ENCODE measurements around the gene ZNF514.

DNA sequence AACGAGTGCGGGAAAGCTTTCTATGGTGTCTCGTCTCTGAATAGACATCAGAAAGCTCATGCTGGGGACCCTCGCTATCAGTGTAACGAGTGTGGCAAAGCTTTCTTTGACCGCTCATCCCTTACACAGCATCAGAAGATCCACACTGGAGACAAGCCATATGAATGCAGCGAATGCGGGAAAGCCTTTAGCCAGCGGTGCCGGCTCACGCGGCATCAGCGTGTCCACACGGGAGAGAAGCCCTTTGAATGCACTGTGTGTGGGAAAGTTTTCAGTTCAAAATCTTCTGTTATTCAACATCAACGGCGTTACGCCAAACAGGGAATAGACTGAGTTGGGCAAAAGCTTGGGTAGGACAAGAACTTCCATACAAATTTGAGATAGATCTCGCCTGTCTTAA, 22.1 kb upstream of the ZNF514 start:
- TF ChIP-seq, protein P1, sequence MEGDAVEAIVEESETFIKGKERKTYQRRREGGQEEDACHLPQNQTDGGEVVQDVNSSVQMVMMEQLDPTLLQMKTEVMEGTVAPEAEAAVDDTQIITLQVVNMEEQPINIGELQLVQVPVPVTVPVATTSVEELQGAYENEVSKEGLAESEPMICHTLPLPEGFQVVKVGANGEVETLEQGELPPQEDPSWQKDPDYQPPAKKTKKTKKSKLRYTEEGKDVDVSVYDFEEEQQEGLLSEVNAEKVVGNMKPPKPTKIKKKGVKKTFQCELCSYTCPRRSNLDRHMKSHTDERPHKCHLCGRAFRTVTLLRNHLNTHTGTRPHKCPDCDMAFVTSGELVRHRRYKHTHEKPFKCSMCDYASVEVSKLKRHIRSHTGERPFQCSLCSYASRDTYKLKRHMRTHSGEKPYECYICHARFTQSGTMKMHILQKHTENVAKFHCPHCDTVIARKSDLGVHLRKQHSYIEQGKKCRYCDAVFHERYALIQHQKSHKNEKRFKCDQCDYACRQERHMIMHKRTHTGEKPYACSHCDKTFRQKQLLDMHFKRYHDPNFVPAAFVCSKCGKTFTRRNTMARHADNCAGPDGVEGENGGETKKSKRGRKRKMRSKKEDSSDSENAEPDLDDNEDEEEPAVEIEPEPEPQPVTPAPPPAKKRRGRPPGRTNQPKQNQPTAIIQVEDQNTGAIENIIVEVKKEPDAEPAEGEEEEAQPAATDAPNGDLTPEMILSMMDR (IDR thresholded peaks at IDR 0.05), result no peak
- no peak for TF ChIP-seq POLR2A (IDR thresholded peaks at IDR 0.05)
- no peak for TF ChIP-seq EP300 (IDR thresholded peaks at IDR 0.05; ENCODE audit: low read depth)
- no peak for TF ChIP-seq POLR2AphosphoS5 (IDR thresholded peaks at IDR 0.05)
